ENCODE measurements around the gene RBBP5. TPM values are rescaled to one million over a fixed set of nuclear protein-coding genes. Genes with fewer than 3 reads are reported as not detected.

The RBBP5 gene
- total RNA-seq, 1 experiment from 2014 or later: 17.3 TPM

GRCh38 chr1:205065666-205066065 is 56.1 kb downstream of the RBBP5 start:
- no peak overlapping the region for H3K4me2 ChIP-seq (ENCODE audit: insufficient read depth, insufficient read length, low read length)
- no peaks in the 10 kb centered on the region for H3K36me3 Mint-ChIP-seq (ENCODE audit: insufficient read depth in 1 of 3, low read depth in 3 of 3)
- H3K23me2 ChIP-seq (ENCODE audit: insufficient read length, low read depth, low read length, poor library complexity, severe bottlenecking): peaks cover 3% of the 10 kb centered on the region
- no peak overlapping the region for H2BK12ac ChIP-seq (ENCODE audit: insufficient read length, low read depth, low read length)
- no peak overlapping the region for H2AK5ac ChIP-seq (ENCODE audit: insufficient read length, low read length)
- no peak overlapping the region for H4K91ac ChIP-seq (ENCODE audit: insufficient read length, low read depth, low read length)
- no peak overlapping the region for H3K18ac ChIP-seq (ENCODE audit: insufficient read length, low read depth, low read length)
- no peaks in the 10 kb centered on the region for H3K79me1 ChIP-seq (ENCODE audit: insufficient read depth, low read depth, low read length, poor library complexity, severe bottlenecking)
- H3K23ac ChIP-seq (ENCODE audit: insufficient read length, low read depth, low read length): no peak overlapping the region
- no peak overlapping the region for H3K56ac ChIP-seq (ENCODE audit: insufficient read length, low read depth, low read length)
- H3K4ac ChIP-seq (ENCODE audit: low read depth, low read length): no peak overlapping the region
- H4K20me1 ChIP-seq (ENCODE audit: control insufficient read depth, insufficient read depth, insufficient read length): no peaks in the 10 kb centered on the region
- no peak overlapping the region for H4K5ac ChIP-seq (ENCODE audit: insufficient read length, low read depth, low read length)
- H3K4me3 Mint-ChIP-seq: no peak overlapping the region
- H3K27ac Mint-ChIP-seq: peak overlapping the region in 1 of 3 experiments; percentile 84; a peak in 1 of 7 replicates
- H3K4me1 ChIP-seq (ENCODE audit: insufficient read depth, low read length): no peaks in the 10 kb centered on the region
- no CpG with 5 or more reads among the region's 14 CpGs for whole genome bisulfite sequencing (ENCODE audit: extremely low coverage, insufficient read length, low lambda C conversion rate)
- no peaks in the 10 kb centered on the region for H3K27me3 ChIP-seq (ENCODE audit: insufficient read depth, low read length)
- H3K9me3 ChIP-seq (ENCODE audit: control insufficient read depth, low read depth, low read length): no peaks in the 10 kb centered on the region
- no peak for DNase-seq
- H2AFZ ChIP-seq (ENCODE audit: low read length): no peak overlapping the region
- H3K27ac ChIP-seq (ENCODE audit: insufficient read length, low read depth, low read length): no peak overlapping the region
- no peak overlapping the region for H2BK5ac ChIP-seq (ENCODE audit: insufficient read length, low read length)
- H3K9me3 Mint-ChIP-seq: no peaks in the 10 kb centered on the region
- H2BK120ac ChIP-seq (ENCODE audit: low read depth, low read length, poor library complexity, severe bottlenecking): no peak overlapping the region
- H3K79me2 ChIP-seq (ENCODE audit: insufficient read depth, low read length): no peaks in the 10 kb centered on the region
- H3K9ac ChIP-seq (ENCODE audit: extremely low read depth, insufficient read length, low read length): no peak overlapping the region
- no peak overlapping the region for H2BK20ac ChIP-seq (ENCODE audit: low read depth, low read length, poor library complexity, severe bottlenecking)
- H3K4me1 Mint-ChIP-seq: peaks cover 4% of the 10 kb centered on the region in 2 experiments
- no peak overlapping the region for H4K8ac ChIP-seq (replicated peaks; ENCODE audit: insufficient read length, low read depth, low read length)
- H3K27me3 Mint-ChIP-seq (ENCODE audit: low read depth): peaks cover 3% of the 10 kb centered on the region; the same call in 1 of the 2 replicates
- H3T11ph ChIP-seq (ENCODE audit: low read length): no peak overlapping the region
- no peak overlapping the region for H2BK15ac ChIP-seq (ENCODE audit: low read depth, low read length)
- TF ChIP-seq, protein P1, sequence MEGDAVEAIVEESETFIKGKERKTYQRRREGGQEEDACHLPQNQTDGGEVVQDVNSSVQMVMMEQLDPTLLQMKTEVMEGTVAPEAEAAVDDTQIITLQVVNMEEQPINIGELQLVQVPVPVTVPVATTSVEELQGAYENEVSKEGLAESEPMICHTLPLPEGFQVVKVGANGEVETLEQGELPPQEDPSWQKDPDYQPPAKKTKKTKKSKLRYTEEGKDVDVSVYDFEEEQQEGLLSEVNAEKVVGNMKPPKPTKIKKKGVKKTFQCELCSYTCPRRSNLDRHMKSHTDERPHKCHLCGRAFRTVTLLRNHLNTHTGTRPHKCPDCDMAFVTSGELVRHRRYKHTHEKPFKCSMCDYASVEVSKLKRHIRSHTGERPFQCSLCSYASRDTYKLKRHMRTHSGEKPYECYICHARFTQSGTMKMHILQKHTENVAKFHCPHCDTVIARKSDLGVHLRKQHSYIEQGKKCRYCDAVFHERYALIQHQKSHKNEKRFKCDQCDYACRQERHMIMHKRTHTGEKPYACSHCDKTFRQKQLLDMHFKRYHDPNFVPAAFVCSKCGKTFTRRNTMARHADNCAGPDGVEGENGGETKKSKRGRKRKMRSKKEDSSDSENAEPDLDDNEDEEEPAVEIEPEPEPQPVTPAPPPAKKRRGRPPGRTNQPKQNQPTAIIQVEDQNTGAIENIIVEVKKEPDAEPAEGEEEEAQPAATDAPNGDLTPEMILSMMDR (conservative IDR thresholded peaks at IDR 0.05): no peak
- no peak overlapping the region for H3K14ac ChIP-seq (ENCODE audit: insufficient read depth, low read length)
